Endothelial cell (in vitro differentiated cells): ENCODE measurements around the gene OR4X1. TPM values are rescaled to one million over a fixed set of nuclear protein-coding genes. Genes with fewer than 3 reads are reported as not detected.
A peak's percentile ranks its signal among the peaks of the same experiment; 100 is the strongest.

Experiments
- DNase-seq: peaks from one replicate; pipeline ENCODE4 v3.0.0; 2021; ENCODE audit warnings: low spot score
- H3K27ac Mint-ChIP-seq: one replicate; pipeline ENCODE4 v1.8.0; 2021; ENCODE audit warnings: mixed read lengths, inconsistent platforms; ENCODE audit not compliant: unreplicated experiment
- H3K27me3 Mint-ChIP-seq: one replicate; pipeline ENCODE4 v1.8.0; 2021; ENCODE audit warnings: mild to moderate bottlenecking, moderate library complexity, mixed read lengths, inconsistent platforms; ENCODE audit not compliant: unreplicated experiment
- H3K36me3 Mint-ChIP-seq: one replicate; pipeline ENCODE4 v1.8.0; 2021; ENCODE audit warnings: mild to moderate bottlenecking, low read depth, mixed read lengths, inconsistent platforms; ENCODE audit not compliant: unreplicated experiment
- H3K4me1 Mint-ChIP-seq: one replicate; pipeline ENCODE4 v1.8.0; 2021; ENCODE audit warnings: mild to moderate bottlenecking, mixed read lengths, inconsistent platforms; ENCODE audit not compliant: unreplicated experiment
- H3K4me3 Mint-ChIP-seq: one replicate; pipeline ENCODE4 v1.8.0; 2021; ENCODE audit warnings: mild to moderate bottlenecking, mixed read lengths, inconsistent platforms; ENCODE audit not compliant: unreplicated experiment
- H3K9me3 Mint-ChIP-seq: one replicate; pipeline ENCODE4 v1.8.0; 2021; ENCODE audit warnings: mixed read lengths, inconsistent platforms; ENCODE audit not compliant: unreplicated experiment
- CTCF ChIP-seq: fragments of 200-600 bp; sonication (generic); IDR thresholded peaks from one replicate; pipeline ENCODE4 v1.5.0; 2021; ENCODE audit warnings: antibody characterized with exemption; ENCODE audit not compliant: unreplicated experiment
- total RNA-seq: library from RNA; stranded (reverse); fragmentation: NEBNext Ultra II Directional; extraction: Animal tissue kit (Norgen Biotek cat#: 25700); gene quantifications from one replicate; pipeline ENCODE4 v1.2.1, GENCODE V29; 2021; ENCODE audit not compliant: unreplicated experiment

Gene OR4X1
- total RNA-seq, 1 donor from 2014 or later, result not detected

- peaks cover 22% of the 10 kb centered on the region for H3K36me3 Mint-ChIP-seq
- no peak for TF ChIP-seq CTCF
- no peak overlapping the region for H3K27ac Mint-ChIP-seq
- peaks cover 56% of the 10 kb centered on the region for H3K9me3 Mint-ChIP-seq
- no peak for DNase-seq
- peaks cover 5% of the 10 kb centered on the region for H3K27me3 Mint-ChIP-seq
- no peak overlapping the region for H3K4me3 Mint-ChIP-seq
- H3K4me1 Mint-ChIP-seq, result no peaks in the 10 kb centered on the region
Observed at GRCh38 chr11:48242501-48242900, 21.2 kb upstream of the OR4X1 start.

GRCh38 chr11:48244804-48245203 is 18.9 kb upstream of the OR4X1 start, which contains the start of gene OR4X2:
OR4X2 (plus strand) TSS chr11:48245104; CDS start chr11:48245104, 0 bp downstream.
- no peak within 1 kb of the TSS for H3K27ac Mint-ChIP-seq
- no peak for TF ChIP-seq CTCF
- H3K9me3 Mint-ChIP-seq, result peaks cover 49% of the 10 kb centered on the region
- H3K4me3 Mint-ChIP-seq, result peak within 1 kb of the TSS; percentile 1
- no peak for DNase-seq
- H3K36me3 Mint-ChIP-seq, result peaks cover 22% of the 10 kb centered on the region
- peaks cover 5% of the 10 kb centered on the region for H3K27me3 Mint-ChIP-seq
- H3K4me1 Mint-ChIP-seq, result no peaks in the 10 kb centered on the region

GRCh38 chr11:48248902-48249301 is 14.8 kb upstream of the OR4X1 start:
- Mint-ChIP-seq H3K27ac (no peak overlapping the region), H3K9me3 (peaks cover 29% of the 10 kb centered on the region), H3K4me3 (no peak overlapping the region), H3K27me3 (peaks cover 5% of the 10 kb centered on the region), H3K36me3 (peaks cover 10% of the 10 kb centered on the region), H3K4me1 (no peaks in the 10 kb centered on the region)
- no peak for DNase-seq
- TF ChIP-seq CTCF, result no peak

- Mint-ChIP-seq H3K27ac (no peak overlapping the region), H3K4me3 (no peak overlapping the region), H3K36me3 (peaks cover 20% of the 10 kb centered on the region), H3K27me3 (peaks cover 1% of the 10 kb centered on the region), H3K9me3 (peaks cover 48% of the 10 kb centered on the region), H3K4me1 (no peaks in the 10 kb centered on the region)
- TF ChIP-seq CTCF, result no peak
- DNase-seq, result no peak
Observed at GRCh38 chr11:48261600-48261999, 2.1 kb upstream of the OR4X1 start.

- DNase-seq, result no peak
- Mint-ChIP-seq H3K27me3 (no peaks in the 10 kb centered on the region), H3K36me3 (no peaks in the 10 kb centered on the region), H3K9me3 (peaks cover 20% of the 10 kb centered on the region), H3K27ac (no peak overlapping the region), H3K4me1 (no peaks in the 10 kb centered on the region), H3K4me3 (no peak overlapping the region)
- TF ChIP-seq CTCF, result no peak
Observed at GRCh38 chr11:48270621-48271020, 7.0 kb downstream of the OR4X1 start.
